Measurements from ENCODE around the gene MYO15B.

Gene MYO15B

GRCh38 chr17:75584849-75585175 lies 2.8 kb upstream of the MYO15B start:
- no peak overlapping the region for H3K4me3 ChIP-seq (ENCODE audit: low read depth, low read length)
- DNase-seq (ENCODE audit: low read depth, low spot score) = no peak
- POLR2A ChIA-PET = no interaction called here
- TF ChIP-seq CTCF (IDR thresholded peaks at IDR 0.05; ENCODE audit: insufficient read depth, low read length, missing control alignments) = no peak
- CTCF ChIA-PET = interaction anchor here (1.3 kb wide), 1 partner anchor 169 kb away, joined by 5 read pairs; no protein-coding TSS in a partner anchor

- POLR2A ChIA-PET = no interaction called here
- no peak for TF ChIP-seq CTCF (IDR thresholded peaks at IDR 0.05; ENCODE audit: insufficient read depth, low read length, missing control alignments)
Observed at GRCh38 chr17:75588596-75589011, 1.0 kb downstream of the MYO15B start.

GRCh38 chr17:75589012-75589918 lies 1.7 kb downstream of the MYO15B start:
- DNase-seq (ENCODE audit: low read depth, low spot score) = no peak
- peak overlapping the region; percentile 59 for H3K4me3 ChIP-seq (ENCODE audit: low read depth, low read length)
- CTCF ChIA-PET = interaction anchor here (0.7 to 6.9 kb wide), 15 partner anchors 8 to 165 kb away, joined by 3 to 56 read pairs (median 5); partner anchors contain the start of gene SMIM5
- POLR2A ChIA-PET = no interaction called here
- TF ChIP-seq CTCF (IDR thresholded peaks at IDR 0.05; ENCODE audit: insufficient read depth, low read length, missing control alignments) = peak; percentile 45

More at GRCh38 chr17:75588596-75589011, 1.0 kb downstream of the MYO15B start:
- DNase-seq (ENCODE audit: low read depth, low spot score) = no peak
- CTCF ChIA-PET = interaction anchor here (0.7 to 6.9 kb wide), 15 partner anchors 9 to 165 kb away, joined by 3 to 56 read pairs (median 4); partner anchors contain the start of gene SMIM5
- H3K4me3 ChIP-seq (ENCODE audit: low read depth, low read length) = peak overlapping the region; percentile 34

- peak overlapping the region; percentile 59 for H3K4me3 ChIP-seq (ENCODE audit: low read depth, low read length)
- no peak for DNase-seq (ENCODE audit: low read depth, low spot score)
- POLR2A ChIA-PET = no interaction called here
- CTCF ChIA-PET = interaction anchor here (0.6 to 6.9 kb wide), 11 partner anchors 10 to 164 kb away, joined by 3 to 56 read pairs (median 4); partner anchors contain the start of gene SMIM5
- TF ChIP-seq CTCF (IDR thresholded peaks at IDR 0.05; ENCODE audit: insufficient read depth, low read length, missing control alignments) = no peak
Observed at GRCh38 chr17:75589919-75590303, 2.3 kb downstream of the MYO15B start.

GRCh38 chr17:75590314-75590761 lies 2.7 kb downstream of the MYO15B start:
- TF ChIP-seq CTCF (IDR thresholded peaks at IDR 0.05; ENCODE audit: insufficient read depth, low read length, missing control alignments) = no peak
- no peak overlapping the region for H3K4me3 ChIP-seq (ENCODE audit: low read depth, low read length)
- POLR2A ChIA-PET = no interaction called here
- DNase-seq (ENCODE audit: low read depth, low spot score) = no peak
- CTCF ChIA-PET = interaction anchor here (0.6 to 6.9 kb wide), 11 partner anchors 10 to 164 kb away, joined by 3 to 56 read pairs (median 4); partner anchors contain the start of gene SMIM5
